ENCODE data around the gene FIGNL1.
A peak's percentile ranks its signal among the peaks of the same experiment; 100 is the strongest.

FIGNL1 gene

DNA sequence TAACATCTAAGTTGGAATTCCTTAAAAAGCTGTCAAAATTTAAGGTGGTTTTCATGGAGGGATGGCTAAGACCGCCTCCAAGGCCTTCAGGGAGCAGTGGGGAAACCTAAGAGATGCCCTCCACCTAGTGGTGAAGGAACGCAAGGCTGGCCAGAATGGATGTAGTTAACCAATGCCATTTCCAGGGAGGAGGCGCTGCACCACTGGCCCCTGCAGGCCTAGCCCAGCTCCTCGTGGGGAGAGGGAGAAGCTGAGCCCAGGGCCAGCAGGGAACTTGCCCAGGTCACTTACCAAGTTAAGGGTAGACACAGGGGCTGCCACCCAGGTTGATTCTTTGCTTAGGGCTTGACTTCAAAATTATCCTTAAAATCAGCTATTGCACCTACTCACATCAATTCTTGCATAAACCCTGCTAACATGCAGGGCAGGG, 32.0 kb downstream of the FIGNL1 start:
- DNase-seq (ENCODE audit: extremely low read depth, low read depth) = peak; percentile 25
- TF ChIP-seq, protein P1, sequence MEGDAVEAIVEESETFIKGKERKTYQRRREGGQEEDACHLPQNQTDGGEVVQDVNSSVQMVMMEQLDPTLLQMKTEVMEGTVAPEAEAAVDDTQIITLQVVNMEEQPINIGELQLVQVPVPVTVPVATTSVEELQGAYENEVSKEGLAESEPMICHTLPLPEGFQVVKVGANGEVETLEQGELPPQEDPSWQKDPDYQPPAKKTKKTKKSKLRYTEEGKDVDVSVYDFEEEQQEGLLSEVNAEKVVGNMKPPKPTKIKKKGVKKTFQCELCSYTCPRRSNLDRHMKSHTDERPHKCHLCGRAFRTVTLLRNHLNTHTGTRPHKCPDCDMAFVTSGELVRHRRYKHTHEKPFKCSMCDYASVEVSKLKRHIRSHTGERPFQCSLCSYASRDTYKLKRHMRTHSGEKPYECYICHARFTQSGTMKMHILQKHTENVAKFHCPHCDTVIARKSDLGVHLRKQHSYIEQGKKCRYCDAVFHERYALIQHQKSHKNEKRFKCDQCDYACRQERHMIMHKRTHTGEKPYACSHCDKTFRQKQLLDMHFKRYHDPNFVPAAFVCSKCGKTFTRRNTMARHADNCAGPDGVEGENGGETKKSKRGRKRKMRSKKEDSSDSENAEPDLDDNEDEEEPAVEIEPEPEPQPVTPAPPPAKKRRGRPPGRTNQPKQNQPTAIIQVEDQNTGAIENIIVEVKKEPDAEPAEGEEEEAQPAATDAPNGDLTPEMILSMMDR (IDR thresholded peaks at IDR 0.05; ENCODE audit: low read depth, low read length) = peak; percentile 91

DNA sequence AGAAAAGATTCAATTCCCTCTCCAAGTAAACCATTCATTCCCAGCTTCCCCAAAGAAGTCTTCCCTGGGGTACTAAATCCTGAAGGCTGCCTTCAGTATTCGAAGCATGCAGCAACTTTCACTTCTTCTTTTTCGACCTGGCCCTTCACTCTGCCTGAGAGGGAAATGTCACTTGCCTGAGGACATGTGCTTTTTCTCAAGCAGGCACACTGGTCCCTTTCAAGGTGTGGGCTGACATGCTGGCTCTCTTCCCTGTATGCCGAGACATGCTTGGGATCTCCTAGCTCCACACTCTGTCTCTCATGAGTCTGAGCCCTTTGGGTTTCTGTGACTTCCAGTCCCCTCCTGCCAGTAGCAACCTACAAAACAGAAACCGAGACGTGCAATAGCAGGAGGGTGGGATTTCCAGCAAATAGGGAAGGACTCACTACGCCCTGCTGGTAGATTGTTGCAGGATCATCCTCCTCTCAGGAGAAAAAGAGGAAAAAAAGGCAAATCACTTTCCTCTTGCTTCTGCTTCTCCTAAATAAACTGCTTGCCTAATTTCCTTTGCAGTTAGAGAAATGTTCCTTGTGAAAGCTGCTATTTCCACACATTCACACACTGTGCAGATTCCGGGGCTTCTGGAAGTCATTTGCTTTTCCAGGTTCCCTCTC, 33.5 kb downstream of the FIGNL1 start:
- DNase-seq (ENCODE audit: extremely low read depth, low read depth) = no peak
- TF ChIP-seq, protein P1 (IDR thresholded peaks at IDR 0.05; ENCODE audit: low read depth, low read length) = no peak

DNA sequence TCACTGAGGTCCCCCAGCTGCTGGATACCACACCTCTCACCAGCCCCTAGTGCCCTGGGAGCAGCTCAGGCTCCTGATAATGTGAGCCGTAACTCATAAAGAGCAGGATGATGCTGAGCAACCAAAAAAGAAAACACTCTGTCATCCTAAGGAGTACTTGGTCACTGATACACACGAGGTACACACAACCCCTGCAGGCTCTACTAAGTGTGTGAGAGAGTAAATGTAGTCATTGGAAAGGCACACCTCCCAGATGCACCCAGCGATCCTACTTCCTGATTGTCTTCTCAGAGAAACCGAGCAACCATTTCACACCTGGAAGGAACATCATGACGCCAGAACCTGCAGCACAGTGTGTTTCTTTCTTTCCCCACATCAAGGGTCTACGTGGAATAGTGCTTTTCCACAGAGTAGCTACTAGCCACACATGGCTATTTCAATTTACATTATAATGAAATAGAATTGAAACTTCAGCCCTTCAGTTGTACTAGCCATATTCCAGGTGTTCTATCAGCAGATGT, 34.2 kb downstream of the FIGNL1 start:
- no peak for DNase-seq (ENCODE audit: extremely low read depth, low read depth)
- TF ChIP-seq, protein P1 (IDR thresholded peaks at IDR 0.05; ENCODE audit: low read depth, low read length) = no peak

DNA sequence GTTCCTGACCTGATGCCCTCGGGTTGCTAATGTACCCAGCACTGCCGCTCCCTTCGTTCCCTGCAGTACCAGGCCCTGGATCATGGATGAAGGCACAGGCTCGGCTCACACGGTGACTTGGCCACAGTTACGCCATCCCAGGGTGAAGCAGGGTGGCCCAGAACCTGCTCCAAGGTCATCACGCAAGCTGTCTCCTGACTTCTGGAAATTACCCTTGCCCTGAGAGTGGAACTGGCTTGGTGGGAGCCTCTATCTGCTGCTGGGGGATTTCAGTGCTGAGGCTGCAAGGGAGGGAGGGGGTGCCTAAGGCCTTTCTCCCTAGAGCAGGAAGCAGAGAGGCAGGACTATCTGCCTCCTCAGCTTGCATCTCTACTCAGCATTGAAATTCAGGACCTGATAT, 36.6 kb downstream of the FIGNL1 start:
- TF ChIP-seq, protein P1 (IDR thresholded peaks at IDR 0.05; ENCODE audit: low read depth, low read length) = no peak
- no peak for DNase-seq (ENCODE audit: extremely low read depth, low read depth)

DNA sequence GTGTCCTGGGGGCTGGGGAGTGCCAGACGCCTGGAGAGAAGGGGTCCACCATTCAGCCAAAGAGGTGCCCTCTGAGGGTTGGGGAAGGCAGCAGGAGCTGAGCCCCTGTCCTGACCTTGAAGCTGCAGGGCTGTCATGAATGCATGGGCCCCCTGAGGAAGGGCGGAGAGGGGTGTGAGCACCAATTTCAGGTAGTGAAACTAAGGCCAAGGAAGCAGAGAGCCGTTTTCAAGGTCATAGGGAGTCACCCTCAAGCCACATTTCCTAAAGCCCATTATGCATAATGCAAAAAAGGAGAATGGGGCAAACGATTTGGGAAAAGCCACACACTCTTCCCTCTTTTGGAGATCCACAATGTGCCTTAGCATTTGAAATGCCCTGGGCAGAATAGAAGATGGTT, 37.2 kb downstream of the FIGNL1 start:
- TF ChIP-seq, protein P1 (IDR thresholded peaks at IDR 0.05; ENCODE audit: low read depth, low read length) = no peak
- no peak for DNase-seq (ENCODE audit: extremely low read depth, low read depth)

DNA sequence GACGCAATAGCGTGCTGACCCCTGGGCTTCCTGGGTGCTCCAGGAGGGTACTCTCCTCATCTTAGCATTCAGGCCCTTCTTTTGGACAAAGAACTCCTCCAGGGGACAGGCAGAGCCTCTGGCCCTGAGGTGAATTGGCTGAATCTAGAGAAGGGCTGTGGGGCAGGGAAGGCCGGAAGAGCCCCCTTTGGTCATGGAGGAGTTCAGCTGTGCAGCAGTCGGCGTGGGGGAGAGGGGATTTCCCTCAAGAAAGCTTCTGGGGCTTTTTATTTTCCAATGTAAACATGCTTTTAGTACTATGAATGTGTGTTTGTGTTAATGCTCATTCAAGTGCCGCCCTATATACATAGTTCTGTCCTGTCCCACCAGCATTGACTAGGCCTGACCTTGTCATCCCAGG, 38.8 kb downstream of the FIGNL1 start:
- DNase-seq (ENCODE audit: extremely low read depth, low read depth) = no peak
- TF ChIP-seq, protein P1 (IDR thresholded peaks at IDR 0.05; ENCODE audit: low read depth, low read length) = no peak

DNA sequence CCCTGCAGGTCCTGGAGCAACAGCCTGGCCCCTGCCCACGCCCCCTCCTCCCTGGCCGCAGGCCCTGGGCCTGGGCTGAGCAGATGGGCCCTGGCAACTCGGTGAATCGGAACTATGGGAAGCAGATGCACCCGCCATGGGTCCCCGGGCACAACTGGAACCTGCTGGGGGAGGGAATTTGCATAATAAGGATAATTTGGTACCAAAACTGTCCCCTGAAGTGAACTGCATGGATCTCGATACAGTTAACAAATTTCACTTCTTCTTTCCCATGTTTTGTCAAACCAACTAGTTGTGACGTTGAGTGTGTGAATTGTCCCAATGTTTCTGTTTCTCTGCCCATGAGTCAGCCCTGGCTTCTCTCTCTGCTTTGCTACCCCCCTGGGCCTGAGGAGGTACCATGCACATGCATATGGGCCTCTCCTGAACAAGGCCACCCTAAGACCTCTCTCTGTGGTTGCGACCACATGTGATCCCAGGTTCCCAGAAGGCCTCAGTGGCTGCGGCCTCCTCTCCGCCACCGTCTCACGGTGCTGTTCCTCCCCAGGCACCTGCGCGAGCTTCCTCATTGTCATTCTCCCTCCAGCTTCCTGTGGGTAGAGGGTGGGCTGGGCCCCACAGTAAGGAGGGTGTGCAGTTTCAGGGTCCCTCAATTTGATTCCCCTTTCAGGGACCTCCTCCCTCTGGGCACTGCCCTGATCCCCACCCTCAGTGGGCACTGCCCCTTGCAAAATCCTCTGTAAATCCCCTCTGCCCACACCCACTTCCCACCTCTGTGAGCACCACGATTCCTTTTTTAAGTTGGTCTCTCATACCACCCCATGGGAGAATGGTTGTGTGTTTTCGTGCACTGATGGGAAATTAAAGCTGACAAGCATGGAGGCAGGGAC, 40.0 kb downstream of the FIGNL1 start:
- TF ChIP-seq, protein P1 (IDR thresholded peaks at IDR 0.05; ENCODE audit: low read depth, low read length) = no peak
- no peak for DNase-seq (ENCODE audit: extremely low read depth, low read depth)

Data from AG09319 (cell line).